Cerebellar cortex (tissue), 1 donor: ENCODE measurements around the gene SIN3A.
"Not testable (repeated sequence)": the region's sequence is repeated elsewhere in the genome, so short reads cannot be mapped to it uniquely, and the experiment has no call there.

Source experiments
- DNase-seq: peaks from one replicate; pipeline ENCODE4 v3.0.0-alpha.2; 2015; ENCODE audit warnings: low spot score

SIN3A gene

GRCh38 chr15:75451674-75452363, at the start of gene SIN3A:
TSS of gene SIN3A (minus strand) at chr15:75451690. CDS start at chr15:75430375, 21,315 bp downstream.
- peak; percentile 100 for DNase-seq

- DNase-seq, result no peak
These were observed 42.2 kb upstream of the SIN3A start for GRCh38 chr15:75493732-75494131.

GRCh38 chr15:75483961-75484360, 32.5 kb upstream of the SIN3A start:
- no peak for DNase-seq

- DNase-seq, result not testable (repeated sequence)
These were observed 32.1 kb upstream of the SIN3A start for GRCh38 chr15:75483556-75483955.

- no peak for DNase-seq
These were observed 31.6 kb upstream of the SIN3A start for GRCh38 chr15:75483106-75483505.

GRCh38 chr15:75480463-75480862, 29.0 kb upstream of the SIN3A start:
- DNase-seq, result not testable (repeated sequence)

- DNase-seq, result no peak
These were observed 28.2 kb upstream of the SIN3A start for GRCh38 chr15:75479670-75480069.

- not testable (repeated sequence) for DNase-seq
These were observed 25.6 kb upstream of the SIN3A start for GRCh38 chr15:75477094-75477493.

GRCh38 chr15:75468913-75469598, 17.6 kb upstream of the SIN3A start:
- no peak for DNase-seq

GRCh38 chr15:75460646-75461045, 9.2 kb upstream of the SIN3A start:
- no peak for DNase-seq

- no peak for DNase-seq
These were observed 8.1 kb upstream of the SIN3A start for GRCh38 chr15:75459581-75459980.

- DNase-seq, result peak; percentile 15
These were observed 5.2 kb upstream of the SIN3A start for GRCh38 chr15:75456710-75457109.

- DNase-seq, result no peak
These were observed 4.6 kb upstream of the SIN3A start for GRCh38 chr15:75455982-75456531.

GRCh38 chr15:75455424-75455981, 4.0 kb upstream of the SIN3A start:
- DNase-seq, result peak; percentile 91

- no peak for DNase-seq
These were observed 3.2 kb upstream of the SIN3A start for GRCh38 chr15:75454471-75455378.

GRCh38 chr15:75453703-75454470, 2.4 kb upstream of the SIN3A start:
- peak; percentile 100 for DNase-seq

GRCh38 chr15:75452865-75453702, 1.6 kb upstream of the SIN3A start:
- DNase-seq, result peak; percentile 75

GRCh38 chr15:75452364-75452864, 924 bp upstream of the SIN3A start:
- peak; percentile 95 for DNase-seq

- DNase-seq, result no peak
These were observed 252 bp downstream of the SIN3A start for GRCh38 chr15:75451202-75451673.
